Uterus (tissue), 4 donors: ENCODE results near the gene ERN2. TPM values are rescaled to one million over a fixed set of nuclear protein-coding genes. Genes with fewer than 3 reads are reported as not detected.

ENCODE experiments used
- DNase-seq, 2 donors: peaks; one replicate each; pipeline ENCODE4 v3.0.0-alpha.2; 2019 to 2020
- H3K27ac ChIP-seq, 2 donors: fragments of 200-600 bp; sonication (generic); 1 replicate in 1 of 2; 2 replicates in 1 of 2; pipeline ENCODE4 v1.5.1; 2016 to 2018
- H3K27me3 ChIP-seq, 2 donors: fragments of 200-600 bp; sonication (generic); one replicate each; pipeline ENCODE4 v1.5.1; 2018 to 2019; ENCODE audit warnings: control low read depth in 1 of 2
- H3K36me3 ChIP-seq, 2 donors: fragments of 200-600 bp; sonication (generic); one replicate each; pipeline ENCODE4 v1.5.1; 2019; ENCODE audit warnings: control low read depth in 1 of 2
- H3K4me1 ChIP-seq, 2 donors: fragments of 200-600 bp; sonication (generic); one replicate each; pipeline ENCODE4 v1.5.1; 2018 to 2019; ENCODE audit warnings: control low read depth in 1 of 2
- H3K4me3 ChIP-seq, 2 donors: fragments of 200-600 bp; sonication (generic); 1 replicate in 1 of 2; 2 replicates in 1 of 2; pipeline ENCODE4 v1.5.1; 2018 to 2019; ENCODE audit warnings: mild to moderate bottlenecking in 1 of 2
- H3K9me3 ChIP-seq, 2 donors: fragments of 200-600 bp; sonication (generic); one replicate each; pipeline ENCODE4 v1.5.1; 2019; ENCODE audit warnings: control low read depth in 1 of 2
- CTCF ChIP-seq, 4 experiments: fragments of 200-600 bp in 2 of 4; fragments of 450-650 bp in 2 of 4; sonication (generic) in 2 of 4; IDR thresholded peaks; one replicate each; pipeline ENCODE4 v1.5.1; 2016 to 2019; ENCODE audit warnings: antibody characterized with exemption in 4 of 4, mild to moderate bottlenecking in 2 of 4, moderate library complexity in 1 of 4
- POLR2A ChIP-seq, 2 donors: fragments of 450-650 bp; IDR thresholded peaks; one replicate each; pipeline ENCODE4 v1.6.1; 2016; ENCODE audit warnings: antibody characterized with exemption in 2 of 2, mild to moderate bottlenecking in 1 of 2, moderate library complexity in 1 of 2
- intact Hi-C: fragments of 100-400 bp; cut with DNase I; formaldehyde crosslinking; loops from one replicate; pipeline ENCODE4 v1.15.1; 2023; ENCODE audit warnings: low total_unique reads
- total RNA-seq, 4 donors: library from RNA; depleted of rRNA in 3 of 4; stranded (reverse); fragments of >200 nt in 3 of 4; gene quantifications; one replicate each; pipeline versions ENCODE4 v1.1.0 to v1.2.4, GENCODE V29; 2014 to 2023
- donor health status: DM: yes; HTN: yes; CAD: no.

Gene ERN2
- total RNA-seq, 4 donors from 2014 or later, result 0.14 to 0.59 (median 0.26) TPM; not detected in 1

GRCh38 chr16:23706439-23706838 is 6.6 kb downstream of the ERN2 start:
- Histone ChIP-seq H3K27me3 (no peaks in the 10 kb centered on the region), H3K4me3 (no peak overlapping the region), H3K27ac (no peak overlapping the region), H3K36me3 (no peaks in the 10 kb centered on the region), H3K4me1 (no peaks in the 10 kb centered on the region), H3K9me3 (peaks cover 0 to 9% of the 10 kb centered on the region in 2 donors)
- DNase-seq, result no peak
- TF ChIP-seq CTCF (IDR thresholded peaks at IDR 0.05), result no peak
- no peak for TF ChIP-seq POLR2A (IDR thresholded peaks at IDR 0.05)
- intact Hi-C loops, result no loop called here

- H3K9me3 ChIP-seq, result peaks cover 0 to 9% of the 10 kb centered on the region in 2 donors
- no peak overlapping the region for H3K27ac ChIP-seq
- no peaks in the 10 kb centered on the region for H3K36me3 ChIP-seq
- H3K4me1 ChIP-seq, result no peaks in the 10 kb centered on the region
- no peak overlapping the region for H3K4me3 ChIP-seq
- no peak for DNase-seq
- intact Hi-C loops, result no loop called here
- TF ChIP-seq POLR2A (IDR thresholded peaks at IDR 0.05), result no peak
- no peaks in the 10 kb centered on the region for H3K27me3 ChIP-seq
These were observed 7.5 kb downstream of the ERN2 start for GRCh38 chr16:23705517-23705902.

GRCh38 chr16:23704772-23705516 is 8.1 kb downstream of the ERN2 start:
- Histone ChIP-seq H3K27me3 (no peaks in the 10 kb centered on the region), H3K36me3 (no peaks in the 10 kb centered on the region), H3K9me3 (peaks cover 0 to 9% of the 10 kb centered on the region in 2 donors), H3K4me3 (no peak overlapping the region), H3K27ac (no peak overlapping the region), H3K4me1 (no peaks in the 10 kb centered on the region)
- no peak for DNase-seq
- intact Hi-C loops, result no loop called here
- TF ChIP-seq CTCF (IDR thresholded peaks at IDR 0.05) (no peak), POLR2A (IDR thresholded peaks at IDR 0.05) (no peak)

GRCh38 chr16:23702951-23703350 is 10.1 kb downstream of the ERN2 start:
- Histone ChIP-seq H3K27ac (no peak overlapping the region), H3K27me3 (no peaks in the 10 kb centered on the region), H3K36me3 (no peaks in the 10 kb centered on the region), H3K9me3 (no peaks in the 10 kb centered on the region), H3K4me3 (no peak overlapping the region), H3K4me1 (no peaks in the 10 kb centered on the region)
- TF ChIP-seq CTCF (IDR thresholded peaks at IDR 0.05) (no peak), POLR2A (IDR thresholded peaks at IDR 0.05) (no peak)
- no peak for DNase-seq
- intact Hi-C loops, result no loop called here

GRCh38 chr16:23701045-23701444 is 12.0 kb downstream of the ERN2 start:
- no peaks in the 10 kb centered on the region for H3K4me1 ChIP-seq
- no peaks in the 10 kb centered on the region for H3K36me3 ChIP-seq
- no peak for DNase-seq
- H3K27me3 ChIP-seq, result no peaks in the 10 kb centered on the region
- H3K4me3 ChIP-seq, result no peak overlapping the region
- intact Hi-C loops, result no loop called here
- H3K9me3 ChIP-seq, result no peaks in the 10 kb centered on the region
- H3K27ac ChIP-seq, result no peak overlapping the region
- TF ChIP-seq POLR2A (IDR thresholded peaks at IDR 0.05), result no peak

- DNase-seq, result no peak
- intact Hi-C loops, result no loop called here
- H3K9me3 ChIP-seq, result no peaks in the 10 kb centered on the region
- no peaks in the 10 kb centered on the region for H3K4me1 ChIP-seq
- no peak for TF ChIP-seq POLR2A (IDR thresholded peaks at IDR 0.05)
- no peak for TF ChIP-seq CTCF (IDR thresholded peaks at IDR 0.05)
- H3K36me3 ChIP-seq, result no peaks in the 10 kb centered on the region
- H3K27me3 ChIP-seq, result no peaks in the 10 kb centered on the region
- H3K27ac ChIP-seq, result no peak overlapping the region
- H3K4me3 ChIP-seq, result no peak overlapping the region
These were observed 12.5 kb downstream of the ERN2 start for GRCh38 chr16:23700509-23700908.
